GM13976 (cell line): ENCODE measurements around the gene H6PD.

Experiments
- DNase-seq: peaks from one replicate; pipeline ENCODE4 v3.0.0; 2012; ENCODE audit warnings: low spot score
- in situ Hi-C: fragments of 300-500 bp; cut with MboI; formaldehyde crosslinking; loops from one replicate; pipeline ENCODE4 v1.12.0; 2022; ENCODE audit warnings: low sequenced_read_pairs, mixed read lengths, inconsistent platforms; ENCODE audit not compliant: unreplicated experiment
- TF ChIP-seq, protein P1 (sequence below): IDR thresholded peaks from 2 replicates; pipeline ENCODE4 v1.5.1; 2012; ENCODE audit warnings: borderline replicate concordance, mild to moderate bottlenecking; ENCODE audit not compliant: insufficient read depth; ENCODE audit errors: extremely low read depth, missing control alignments, control extremely low read depth

The H6PD gene

DNA sequence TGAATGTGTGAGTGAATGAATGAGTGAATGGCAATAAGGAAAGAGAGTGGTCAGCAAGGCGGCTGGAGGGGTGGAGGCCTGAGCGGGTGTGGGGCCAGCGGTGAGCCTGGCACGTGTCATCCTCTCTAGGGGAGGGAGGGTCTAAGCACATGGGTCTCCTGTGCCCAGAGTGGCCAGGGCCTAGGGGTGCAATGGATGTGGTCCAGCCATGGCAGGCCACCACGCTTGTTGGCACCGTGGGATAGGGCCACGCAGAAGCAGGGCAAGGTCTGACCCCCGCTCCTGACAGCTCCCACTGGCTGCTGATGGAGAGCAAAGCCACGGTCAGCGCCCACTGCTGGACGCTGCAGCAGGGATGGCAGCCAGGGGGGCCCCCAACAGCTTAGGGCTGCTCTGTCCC lies 38.6 kb downstream of the H6PD start:
- TF ChIP-seq, protein P1, sequence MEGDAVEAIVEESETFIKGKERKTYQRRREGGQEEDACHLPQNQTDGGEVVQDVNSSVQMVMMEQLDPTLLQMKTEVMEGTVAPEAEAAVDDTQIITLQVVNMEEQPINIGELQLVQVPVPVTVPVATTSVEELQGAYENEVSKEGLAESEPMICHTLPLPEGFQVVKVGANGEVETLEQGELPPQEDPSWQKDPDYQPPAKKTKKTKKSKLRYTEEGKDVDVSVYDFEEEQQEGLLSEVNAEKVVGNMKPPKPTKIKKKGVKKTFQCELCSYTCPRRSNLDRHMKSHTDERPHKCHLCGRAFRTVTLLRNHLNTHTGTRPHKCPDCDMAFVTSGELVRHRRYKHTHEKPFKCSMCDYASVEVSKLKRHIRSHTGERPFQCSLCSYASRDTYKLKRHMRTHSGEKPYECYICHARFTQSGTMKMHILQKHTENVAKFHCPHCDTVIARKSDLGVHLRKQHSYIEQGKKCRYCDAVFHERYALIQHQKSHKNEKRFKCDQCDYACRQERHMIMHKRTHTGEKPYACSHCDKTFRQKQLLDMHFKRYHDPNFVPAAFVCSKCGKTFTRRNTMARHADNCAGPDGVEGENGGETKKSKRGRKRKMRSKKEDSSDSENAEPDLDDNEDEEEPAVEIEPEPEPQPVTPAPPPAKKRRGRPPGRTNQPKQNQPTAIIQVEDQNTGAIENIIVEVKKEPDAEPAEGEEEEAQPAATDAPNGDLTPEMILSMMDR, result no peak
- DNase-seq, result no peak
- in situ Hi-C loops, result no loop called here

DNA sequence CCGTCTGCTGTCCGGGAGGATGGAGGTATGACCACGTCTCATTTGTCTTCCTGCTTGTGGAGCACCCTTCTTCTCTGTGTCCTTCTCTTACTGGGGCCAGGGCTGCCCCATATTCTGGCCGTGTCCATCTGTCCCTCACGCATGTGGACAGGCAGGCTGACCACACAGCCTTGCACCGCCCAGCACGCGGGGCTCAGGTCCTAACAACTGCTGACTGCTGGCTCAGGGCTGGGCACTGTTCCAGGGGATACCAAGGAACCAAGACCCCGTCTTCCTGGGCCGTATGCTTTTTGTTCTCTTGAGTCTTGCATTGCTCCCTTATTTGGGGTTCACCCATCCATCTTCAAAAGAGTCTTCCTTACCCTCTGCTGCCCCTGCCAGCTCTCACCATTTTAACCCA lies 40.6 kb downstream of the H6PD start:
- DNase-seq, result no peak
- TF ChIP-seq, protein P1, result no peak
- in situ Hi-C loops, result no loop called here

DNA sequence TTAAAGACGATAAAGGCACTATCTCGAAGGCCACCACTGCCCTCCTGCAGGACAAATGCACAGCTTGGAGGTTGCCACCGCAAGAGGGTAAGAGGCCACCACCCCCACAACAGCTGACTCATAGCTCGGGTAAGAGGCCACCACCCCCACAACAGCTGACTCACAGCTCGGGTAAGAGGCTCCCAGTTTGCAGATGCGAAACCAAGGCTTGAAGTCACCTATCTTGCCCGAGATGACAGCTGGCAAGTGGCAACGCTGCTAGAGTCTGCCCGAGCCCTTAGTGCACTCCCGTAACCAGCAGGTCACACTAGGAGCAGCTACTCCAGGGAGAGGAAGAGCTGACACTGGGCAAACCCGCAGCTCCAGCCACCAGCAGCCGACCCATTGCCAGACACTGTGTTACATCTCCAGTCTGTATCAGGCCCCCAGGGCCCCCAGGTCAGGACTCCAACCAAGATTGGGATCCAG lies 41.0 kb downstream of the H6PD start:
- in situ Hi-C loops, result no loop called here
- peak; percentile 76 for DNase-seq
- TF ChIP-seq, protein P1, result no peak

DNA sequence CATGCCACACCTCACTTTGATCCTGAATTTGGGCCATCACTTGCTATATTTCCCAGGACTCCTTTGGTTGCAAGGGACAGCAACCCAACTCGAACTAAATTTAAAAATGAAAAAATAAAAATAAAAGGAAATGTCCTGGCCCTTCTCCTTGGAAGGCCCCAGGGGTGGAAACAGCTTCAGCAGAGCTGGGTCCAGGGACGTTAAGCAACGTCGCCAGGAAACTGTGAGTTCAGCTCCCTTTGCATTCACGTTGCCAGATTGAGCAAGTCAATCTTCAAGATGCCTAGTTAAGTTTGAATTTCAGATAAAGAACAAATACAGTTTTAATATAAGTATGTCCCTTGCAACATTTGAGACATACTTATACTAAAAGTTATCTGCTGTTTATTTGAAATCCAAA lies 43.5 kb downstream of the H6PD start:
- DNase-seq, result no peak
- TF ChIP-seq, protein P1, result no peak
- in situ Hi-C loops, result no loop called here

DNA sequence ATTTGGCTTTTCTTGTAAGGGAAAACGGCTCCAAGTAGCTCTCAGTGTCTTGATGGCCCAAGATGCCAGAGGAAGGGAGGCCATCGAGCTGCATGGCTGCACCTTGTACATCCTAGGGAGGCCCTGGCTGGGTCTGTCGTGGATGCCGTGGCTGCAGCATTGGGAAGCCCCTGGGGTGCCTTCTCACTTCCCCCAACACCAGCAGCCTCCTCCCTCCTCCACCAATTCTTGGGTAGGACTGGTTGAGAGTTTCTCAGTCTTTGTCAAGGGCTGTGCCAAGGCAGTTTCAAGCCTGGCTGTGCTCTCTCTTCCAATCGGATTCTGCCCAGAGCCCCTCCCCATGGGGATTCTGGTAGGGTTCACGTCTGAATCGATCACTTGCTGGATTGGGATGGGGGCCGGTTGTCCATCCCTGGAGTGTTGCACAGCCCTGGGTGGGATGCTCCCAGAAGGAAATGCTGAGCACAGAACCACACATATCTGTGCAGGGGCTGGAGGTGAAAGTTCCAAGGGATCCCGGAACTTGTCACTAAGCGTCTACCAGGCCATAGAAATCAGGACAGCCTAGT lies 44.1 kb downstream of the H6PD start:
- TF ChIP-seq, protein P1, result no peak
- no peak for DNase-seq
- in situ Hi-C loops, result no loop called here

DNA sequence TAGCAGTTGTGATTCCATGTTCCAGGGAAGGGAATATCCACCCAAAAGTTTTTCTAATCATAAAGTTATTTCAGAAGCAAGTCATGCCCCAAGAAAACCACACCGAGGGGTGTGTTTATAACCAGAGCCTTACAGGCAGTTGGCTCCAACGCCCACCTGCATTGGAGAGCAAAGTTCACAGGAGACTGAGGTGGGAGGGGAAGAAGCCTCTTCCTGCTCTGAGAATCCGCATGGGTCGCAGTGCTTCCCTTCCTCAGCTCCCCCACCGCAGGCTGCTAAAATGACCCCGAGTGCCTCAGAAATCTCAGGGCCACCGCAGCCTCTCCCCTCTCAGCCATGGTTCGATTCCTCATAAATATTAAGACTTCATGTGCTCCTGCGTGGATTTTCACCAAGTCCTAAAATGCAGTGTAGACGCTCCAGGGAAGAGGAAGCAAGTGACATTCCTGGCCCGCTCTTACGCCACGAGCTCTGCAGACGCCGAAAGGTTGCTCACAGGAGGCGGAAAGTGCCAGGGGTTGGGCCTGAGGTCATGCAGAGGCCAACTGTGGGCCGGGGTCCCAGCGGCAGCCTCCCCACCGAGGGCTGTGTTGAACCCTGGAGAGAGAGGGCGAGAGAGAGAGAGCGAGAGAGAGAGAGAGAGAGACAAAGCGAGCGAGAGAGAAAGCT lies 44.7 kb downstream of the H6PD start:
- in situ Hi-C loops, result no loop called here
- TF ChIP-seq, protein P1, result no peak

More for the DNA sequence above, 44.7 kb downstream of the H6PD start:
- no peak for DNase-seq
